ENCODE data around the gene EFNA1.

GRCh38 chr1:155139895-155140629, 12.4 kb downstream of the EFNA1 start, which contains the start of gene DPM3:
- TF ChIP-seq GATA2 (IDR thresholded peaks at IDR 0.05; ENCODE audit: low read depth, low read length) (no peak), GATA3 (IDR thresholded peaks at IDR 0.05; ENCODE audit: low read depth, low read length) (no peak)

Data from SH-SY5Y (cell line).